Mucosa of stomach (tissue), 1 donor: Measurements from ENCODE around the gene RNF128.

Experiments used
- H3K27me3 ChIP-seq: one replicate; pipeline ENCODE4 v1.7.0; 2013; ENCODE audit warnings: mild to moderate bottlenecking, low read length; ENCODE audit not compliant: control insufficient read depth, insufficient read depth
- H3K36me3 ChIP-seq: one replicate; pipeline ENCODE4 v1.7.0; 2013; ENCODE audit warnings: low read length; ENCODE audit not compliant: control insufficient read depth, insufficient read depth
- H3K4me1 ChIP-seq: one replicate; pipeline ENCODE4 v1.7.0; 2013; ENCODE audit warnings: mild to moderate bottlenecking, low read length; ENCODE audit not compliant: control insufficient read depth, insufficient read depth
- H3K4me3 ChIP-seq: one replicate; pipeline ENCODE4 v1.7.0; 2013; ENCODE audit warnings: low read length
- H3K9ac ChIP-seq: one replicate; pipeline ENCODE4 v1.7.0; 2013; ENCODE audit warnings: mild to moderate bottlenecking, low read length, moderate library complexity
- H3K9me3 ChIP-seq: one replicate; pipeline ENCODE4 v1.7.0; 2013; ENCODE audit warnings: mild to moderate bottlenecking, low read length, moderate library complexity; ENCODE audit not compliant: control insufficient read depth
- donor health status: Pancreatic carcinoma.

RNF128 gene

GRCh38 chrX:106716463-106716862 lies 10.0 kb upstream of the RNF128 start:
- H3K27me3 ChIP-seq: no peaks in the 10 kb centered on the region
- no peak overlapping the region for H3K4me3 ChIP-seq
- no peak overlapping the region for H3K9ac ChIP-seq
- H3K36me3 ChIP-seq: no peaks in the 10 kb centered on the region
- peaks cover 9% of the 10 kb centered on the region for H3K4me1 ChIP-seq
- H3K9me3 ChIP-seq: no peaks in the 10 kb centered on the region

GRCh38 chrX:106718709-106719108 lies 7.8 kb upstream of the RNF128 start:
- Histone ChIP-seq H3K4me3 (no peak overlapping the region), H3K4me1 (peaks cover 9% of the 10 kb centered on the region), H3K27me3 (no peaks in the 10 kb centered on the region), H3K9me3 (no peaks in the 10 kb centered on the region), H3K9ac (no peak overlapping the region), H3K36me3 (no peaks in the 10 kb centered on the region)

- H3K9ac ChIP-seq: no peak overlapping the region
- no peak overlapping the region for H3K4me3 ChIP-seq
- no peaks in the 10 kb centered on the region for H3K27me3 ChIP-seq
- no peaks in the 10 kb centered on the region for H3K9me3 ChIP-seq
- no peaks in the 10 kb centered on the region for H3K4me1 ChIP-seq
- no peaks in the 10 kb centered on the region for H3K36me3 ChIP-seq
Observed at GRCh38 chrX:106725931-106726330, 570 bp upstream of the RNF128 start.

GRCh38 chrX:106728337-106728736 lies 1.8 kb downstream of the RNF128 start:
- Histone ChIP-seq H3K4me3 (no peak overlapping the region), H3K9ac (peak overlapping the region; percentile 68), H3K27me3 (no peaks in the 10 kb centered on the region)

GRCh38 chrX:106730401-106730800 lies 3.9 kb downstream of the RNF128 start:
- no peaks in the 10 kb centered on the region for H3K27me3 ChIP-seq

More at GRCh38 chrX:106728337-106728736, 1.8 kb downstream of the RNF128 start:
- no peaks in the 10 kb centered on the region for H3K4me1 ChIP-seq
- no peaks in the 10 kb centered on the region for H3K9me3 ChIP-seq
- no peaks in the 10 kb centered on the region for H3K36me3 ChIP-seq

GRCh38 chrX:106731590-106731989 lies 5.1 kb downstream of the RNF128 start:
- no peaks in the 10 kb centered on the region for H3K9me3 ChIP-seq
- no peaks in the 10 kb centered on the region for H3K4me1 ChIP-seq
- no peak overlapping the region for H3K4me3 ChIP-seq
- H3K27me3 ChIP-seq: no peaks in the 10 kb centered on the region
- H3K9ac ChIP-seq: no peak overlapping the region
- H3K36me3 ChIP-seq: no peaks in the 10 kb centered on the region

More at GRCh38 chrX:106730401-106730800, 3.9 kb downstream of the RNF128 start:
- H3K9ac ChIP-seq: no peak overlapping the region
- no peaks in the 10 kb centered on the region for H3K9me3 ChIP-seq
- H3K4me1 ChIP-seq: no peaks in the 10 kb centered on the region
- no peaks in the 10 kb centered on the region for H3K36me3 ChIP-seq
- H3K4me3 ChIP-seq: no peak overlapping the region

GRCh38 chrX:106734827-106735226 lies 8.3 kb downstream of the RNF128 start:
- no peak overlapping the region for H3K9ac ChIP-seq
- no peaks in the 10 kb centered on the region for H3K36me3 ChIP-seq
- H3K4me3 ChIP-seq: no peak overlapping the region
- H3K9me3 ChIP-seq: no peaks in the 10 kb centered on the region
- H3K27me3 ChIP-seq: no peaks in the 10 kb centered on the region
- H3K4me1 ChIP-seq: no peaks in the 10 kb centered on the region

GRCh38 chrX:106740193-106740780 lies 13.8 kb downstream of the RNF128 start:
- Histone ChIP-seq H3K9me3 (no peaks in the 10 kb centered on the region), H3K4me3 (no peak overlapping the region), H3K36me3 (no peaks in the 10 kb centered on the region), H3K27me3 (no peaks in the 10 kb centered on the region), H3K4me1 (peaks cover 4% of the 10 kb centered on the region), H3K9ac (no peak overlapping the region)

GRCh38 chrX:106742193-106742592 lies 15.7 kb downstream of the RNF128 start:
- H3K4me3 ChIP-seq: no peak overlapping the region
- no peak overlapping the region for H3K9ac ChIP-seq
- no peaks in the 10 kb centered on the region for H3K36me3 ChIP-seq
- no peaks in the 10 kb centered on the region for H3K9me3 ChIP-seq
- no peaks in the 10 kb centered on the region for H3K27me3 ChIP-seq
- H3K4me1 ChIP-seq: peaks cover 4% of the 10 kb centered on the region

GRCh38 chrX:106742805-106743204 lies 16.3 kb downstream of the RNF128 start:
- Histone ChIP-seq H3K4me1 (peaks cover 4% of the 10 kb centered on the region), H3K4me3 (no peak overlapping the region), H3K9me3 (no peaks in the 10 kb centered on the region), H3K27me3 (no peaks in the 10 kb centered on the region), H3K9ac (no peak overlapping the region), H3K36me3 (no peaks in the 10 kb centered on the region)

GRCh38 chrX:106748377-106748776 lies 21.9 kb downstream of the RNF128 start:
- Histone ChIP-seq H3K9me3 (no peaks in the 10 kb centered on the region), H3K27me3 (no peaks in the 10 kb centered on the region), H3K4me1 (peaks cover 7% of the 10 kb centered on the region), H3K36me3 (no peaks in the 10 kb centered on the region), H3K4me3 (no peak overlapping the region), H3K9ac (no peak overlapping the region)

- H3K36me3 ChIP-seq: no peaks in the 10 kb centered on the region
- no peak overlapping the region for H3K4me3 ChIP-seq
- H3K27me3 ChIP-seq: no peaks in the 10 kb centered on the region
- H3K9me3 ChIP-seq: no peaks in the 10 kb centered on the region
- H3K4me1 ChIP-seq: peaks cover 7% of the 10 kb centered on the region
- no peak overlapping the region for H3K9ac ChIP-seq
Observed at GRCh38 chrX:106751407-106751806, 24.9 kb downstream of the RNF128 start.
